ENCODE results near the gene CRB1.

- no peak for TF ChIP-seq CTCF (IDR thresholded peaks at IDR 0.05)
- TF ChIP-seq POLR2A (IDR thresholded peaks at IDR 0.05) = no peak
Measured at GRCh38 chr1:197284966-197285365, 16.9 kb downstream of the CRB1 start.
